Tibial nerve (tissue), 4 donors: ENCODE data around the gene SEMA3F. TPM values are rescaled to one million over a fixed set of nuclear protein-coding genes. Genes with fewer than 3 reads are reported as not detected.

Experiments
- DNase-seq, 2 donors: peaks; one replicate each; pipeline ENCODE4 v3.0.0-alpha.2; 2019; ENCODE audit warnings: low spot score in 2 of 2
- H3K27ac ChIP-seq, 4 donors: fragments of 200-600 bp; sonication (generic) in 3 of 4; one replicate each; pipeline ENCODE4 v1.5.1; 2017 to 2019; ENCODE audit warnings: mild to moderate bottlenecking in 1 of 4
- H3K27me3 ChIP-seq, 2 donors: fragments of 200-600 bp; sonication (generic) in 1 of 2; one replicate each; pipeline versions ENCODE4 v1.5.1 to v1.6.0; 2017 to 2019
- H3K36me3 ChIP-seq, 3 donors: fragments of 200-600 bp; sonication (generic); one replicate each; pipeline ENCODE4 v1.5.1; 2018 to 2019
- H3K4me1 ChIP-seq, 4 donors: fragments of 200-600 bp; sonication (generic) in 3 of 4; one replicate each; pipeline ENCODE4 v1.5.1; 2017 to 2019
- H3K4me3 ChIP-seq, 4 donors: fragments of 200-600 bp; sonication (generic) in 3 of 4; one replicate each; pipeline ENCODE4 v1.5.1; 2017 to 2019; ENCODE audit warnings: mild to moderate bottlenecking in 1 of 4, moderate library complexity in 1 of 4
- H3K9me3 ChIP-seq, 4 donors: fragments of 200-600 bp; sonication (generic) in 3 of 4; one replicate each; pipeline ENCODE4 v1.5.1; 2017 to 2019
- CTCF ChIP-seq, 5 experiments: fragments of 200-600 bp in 3 of 5; fragments of 450-650 bp in 2 of 5; sonication (generic) in 3 of 5; IDR thresholded peaks; one replicate each; pipeline ENCODE4 v1.5.1; 2016 to 2019; ENCODE audit warnings: antibody characterized with exemption in 5 of 5, mild to moderate bottlenecking in 3 of 5, moderate library complexity in 2 of 5
- EP300 ChIP-seq, 2 donors: sonication (generic); formaldehyde crosslinking; IDR thresholded peaks; one replicate each; pipeline ENCODE4 v1.6.1; 2017; ENCODE audit warnings: antibody characterized with exemption in 2 of 2, mild to moderate bottlenecking in 1 of 2
- POLR2A ChIP-seq, 2 donors: fragments of 450-650 bp; IDR thresholded peaks; one replicate each; pipeline ENCODE4 v1.6.1; 2017; ENCODE audit warnings: antibody characterized with exemption in 2 of 2, mild to moderate bottlenecking in 2 of 2, moderate library complexity in 2 of 2
- WGBS, 2 donors: methylation state at CpG; one replicate each; pipeline ENCODE4 v1.1.5; 2018; 5-methylcytosine and 5-hydroxymethylcytosine counted together
- total RNA-seq, 4 donors: library from RNA; depleted of rRNA; stranded (reverse); fragments of >200 nt; gene quantifications; one replicate each; pipeline ENCODE4 v1.1.0, GENCODE V29; 2016

SEMA3F gene
- total RNA-seq, 4 donors from 2014 or later, result 14.4 to 58.5 (median 17.4) TPM

DNA sequence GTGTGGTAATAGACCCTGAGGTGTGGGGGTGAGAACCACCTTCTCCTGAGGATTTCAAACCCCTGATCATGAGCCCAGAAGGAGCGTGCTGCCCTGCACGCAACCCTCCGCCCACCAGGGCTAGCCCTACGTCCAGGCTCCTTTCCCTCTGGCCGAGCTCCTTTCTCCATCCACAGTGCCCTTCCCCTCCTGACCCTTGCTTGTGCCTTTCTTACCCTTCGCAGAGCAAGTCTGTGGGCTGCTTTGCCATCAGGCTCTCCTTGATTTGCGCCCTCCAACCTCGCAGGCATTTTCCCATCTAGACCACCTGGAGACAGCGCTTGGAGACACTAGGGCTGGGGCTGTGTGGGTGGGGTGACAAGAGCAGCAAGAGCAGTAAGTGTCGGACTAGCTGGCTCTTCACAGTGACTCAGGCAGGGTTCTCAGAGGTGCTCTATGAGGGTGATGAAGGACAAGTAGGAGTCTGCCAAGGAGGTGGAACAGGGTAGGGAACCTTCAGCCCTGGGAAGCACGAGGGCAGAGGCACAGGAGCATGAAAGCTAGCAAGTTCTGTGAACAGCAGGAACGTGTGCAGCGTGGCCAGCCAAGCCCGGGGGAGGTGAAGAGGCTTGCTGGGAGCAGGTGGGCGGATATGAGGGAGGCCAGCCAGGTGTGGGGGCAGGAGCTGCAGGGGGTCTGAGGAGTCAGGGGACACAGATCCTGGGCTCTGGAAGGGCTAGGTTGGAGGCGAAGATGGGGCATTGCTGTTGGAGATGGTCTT is 47.4 kb downstream of the SEMA3F start:
- DNase-seq, result no peak
- Histone ChIP-seq H3K36me3 (no peaks in the 10 kb centered on the region), H3K27me3 (peaks cover 0 to 65% of the 10 kb centered on the region in 2 donors), H3K4me3 (no peak overlapping the region), H3K9me3 (no peaks in the 10 kb centered on the region), H3K4me1 (peaks cover 0 to 22% (median 10%) of the 10 kb centered on the region in 4 donors), H3K27ac (no peak overlapping the region)
- TF ChIP-seq POLR2A (IDR thresholded peaks at IDR 0.05) (no peak), EP300 (IDR thresholded peaks at IDR 0.05) (no peak), CTCF (IDR thresholded peaks at IDR 0.05) (no peak)
- 74 to 79% methylated on average over 16 of the region's 16 CpGs for WGBS, 2 donors

- no peak overlapping the region for H3K27ac ChIP-seq
- 66 to 81% methylated on average over 4 to 9 of the region's 9 CpGs for WGBS, 2 donors
- H3K36me3 ChIP-seq, result no peaks in the 10 kb centered on the region
- no peaks in the 10 kb centered on the region for H3K9me3 ChIP-seq
- TF ChIP-seq POLR2A (IDR thresholded peaks at IDR 0.05) (no peak), EP300 (IDR thresholded peaks at IDR 0.05) (no peak), CTCF (IDR thresholded peaks at IDR 0.05) (no peak)
- H3K4me3 ChIP-seq, result no peak overlapping the region
- H3K4me1 ChIP-seq, result peaks cover 0 to 22% (median 10%) of the 10 kb centered on the region in 4 donors
- DNase-seq, result no peak
- peaks cover 0 to 65% of the 10 kb centered on the region in 2 donors for H3K27me3 ChIP-seq
These were observed 48.1 kb downstream of the SEMA3F start for GRCh38 chr3:50203113-50203808.

GRCh38 chr3:50203809-50204803 is 49.0 kb downstream of the SEMA3F start:
- peak overlapping the region in 1 of 4 donors; percentile 66 for H3K27ac ChIP-seq
- H3K36me3 ChIP-seq, result no peaks in the 10 kb centered on the region
- H3K9me3 ChIP-seq, result no peaks in the 10 kb centered on the region
- TF ChIP-seq EP300 (IDR thresholded peaks at IDR 0.05) (no peak), POLR2A (IDR thresholded peaks at IDR 0.05) (no peak), CTCF (IDR thresholded peaks at IDR 0.05) (no peak)
- no peak for DNase-seq
- H3K27me3 ChIP-seq, result peaks cover 0 to 63% of the 10 kb centered on the region in 2 donors
- 68 to 72% methylated on average over 11 to 12 of the region's 12 CpGs for WGBS, 2 donors
- H3K4me1 ChIP-seq, result peaks cover 0 to 22% (median 10%) of the 10 kb centered on the region in 4 donors
- H3K4me3 ChIP-seq, result no peak overlapping the region

DNA sequence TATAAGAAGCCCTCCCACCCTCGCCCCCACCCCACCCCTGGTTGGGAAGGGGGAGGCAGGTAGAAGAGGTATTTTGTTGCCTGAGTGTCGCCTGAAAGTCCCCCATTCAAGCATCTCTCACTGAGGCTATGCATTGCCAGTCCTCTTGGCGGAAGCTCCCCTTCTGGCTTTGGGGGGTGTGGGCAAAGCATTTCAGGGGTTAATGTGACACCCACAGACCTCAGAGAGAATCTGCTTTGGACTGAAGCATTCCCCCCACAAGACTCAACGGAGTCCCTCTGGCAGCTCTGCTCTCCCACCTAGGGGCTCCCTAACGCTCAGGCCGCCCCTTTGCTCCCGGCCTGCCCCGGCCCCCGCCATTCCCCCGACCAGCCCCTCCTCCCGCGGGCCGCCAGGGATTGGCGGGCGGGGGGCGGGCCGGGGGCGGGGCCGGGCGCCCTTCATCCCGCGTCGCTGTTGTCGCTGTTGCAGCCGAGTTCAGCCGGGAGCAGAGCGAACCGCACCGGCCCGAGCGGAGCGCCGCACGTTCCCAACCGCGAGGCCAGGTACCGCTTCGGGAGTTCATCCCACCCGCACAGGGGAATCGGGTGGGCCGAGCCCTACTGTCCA is 49.8 kb downstream of the SEMA3F start, which contains the start of gene SLC38A3:
Gene SLC38A3 (plus strand): TSS at position 468 of the 609 bp plus-strand sequence. CDS start 8,929 bp downstream, outside the sequence.
- Histone ChIP-seq H3K9me3 (no peaks in the 10 kb centered on the region), H3K27me3 (peaks cover 0 to 55% of the 10 kb centered on the region in 2 donors), H3K27ac (peak within 1 kb of the TSS in 1 of 4 donors; percentile 66), H3K36me3 (no peaks in the 10 kb centered on the region), H3K4me1 (peaks cover 0 to 22% (median 10%) of the 10 kb centered on the region in 4 donors), H3K4me3 (peak within 1 kb of the TSS; percentile 31 to 57 (median 44))
- peak in 1 of 2 donors; percentile 23 for TF ChIP-seq POLR2A (IDR thresholded peaks at IDR 0.05)
- TF ChIP-seq CTCF (IDR thresholded peaks at IDR 0.05), result no peak
- TF ChIP-seq EP300 (IDR thresholded peaks at IDR 0.05), result peak in 1 of 2 donors; percentile 56
- WGBS, 2 donors, result 17 to 39% methylated on average over 2 to 9 of the region's 41 CpGs
- no peak for DNase-seq
